H1 (cell line): ENCODE results near the gene LDLRAD3. TPM values are rescaled to one million over a fixed set of nuclear protein-coding genes. Genes with fewer than 3 reads are reported as not detected.

Experiments used
- EGR1 ChIP-seq: IDR thresholded peaks from 2 replicates; pipeline ENCODE4 v1.6.1; 2011; ENCODE audit warnings: low read depth, low read length, borderline replicate concordance
- FOSL1 ChIP-seq: IDR thresholded peaks from 2 replicates; pipeline ENCODE4 v1.6.1; 2011; ENCODE audit warnings: mild to moderate bottlenecking, low read depth, low read length, moderate library complexity; ENCODE audit not compliant: insufficient read depth
- KDM5A ChIP-seq: fragments of 200-600 bp; IDR thresholded peaks from 2 replicates; pipeline ENCODE4 v1.7.1; 2012; ENCODE audit warnings: mild to moderate bottlenecking, low read length, inconsistent platforms, mixed read lengths
- MAFK ChIP-seq: IDR thresholded peaks from 2 replicates; pipeline ENCODE4 v1.6.1; 2012; ENCODE audit warnings: low read depth, mild to moderate bottlenecking, improper control_type of control experiment, low read length
- NRF1 ChIP-seq: IDR thresholded peaks from 2 replicates; pipeline ENCODE4 v1.6.1; 2011; ENCODE audit warnings: mild to moderate bottlenecking, low read depth, low read length, improper control_type of control experiment
- RAD21 ChIP-seq, 2 experiments: IDR thresholded peaks in 1 of 2; conservative IDR thresholded peaks in 1 of 2; 2 replicates each; pipeline ENCODE4 v1.6.1; 2011; ENCODE audit warnings: low read depth in 2 of 2, low read length in 2 of 2, improper control_type of control experiment in 1 of 2, inconsistent platforms in 1 of 2, mild to moderate bottlenecking in 1 of 2, moderate library complexity in 1 of 2
- RNF2 ChIP-seq: fragments of 200-900, 300-1000 bp; sonication (generic); IDR thresholded peaks from 2 replicates; pipeline ENCODE4 v1.7.1; 2016; ENCODE audit warnings: borderline replicate concordance, low read depth, mild to moderate bottlenecking, antibody characterized with exemption, low read length; ENCODE audit not compliant: poor library complexity, severe bottlenecking; ENCODE audit errors: missing control alignments
- SP2 ChIP-seq: IDR thresholded peaks from 2 replicates; pipeline ENCODE4 v1.6.1; 2012; ENCODE audit warnings: mild to moderate bottlenecking, low read length, inconsistent platforms
- SUZ12 ChIP-seq: fragments of 200-600 bp; sonication (generic); IDR thresholded peaks from 2 replicates; pipeline ENCODE4 v1.6.1; 2012; ENCODE audit warnings: mild to moderate bottlenecking, inconsistent platforms, low read length, moderate library complexity, mixed read lengths
- TAF7 ChIP-seq: optimal IDR thresholded peaks from 2 replicates; pipeline ENCODE3; 2011; ENCODE audit warnings: low read depth, mild to moderate bottlenecking, inconsistent platforms, low read length, moderate library complexity, borderline replicate concordance
- TEAD4 ChIP-seq: IDR thresholded peaks from 2 replicates; pipeline ENCODE4 v1.6.1; 2012; ENCODE audit warnings: low read depth, low read length, inconsistent platforms, mixed read lengths
- polyA plus RNA-seq, 7 experiments: library from polyadenylated mRNA; depleted of rRNA in 3 of 7; stranded (reverse) in 5 of 7; unstranded in 2 of 7; fragments of >200 nt in 5 of 7; fragments of 200-250 nt in 2 of 7; gene quantifications; 1 replicate in 5 of 7; 2 replicates in 1 of 7; 4 replicates in 1 of 7; pipeline versions ENCODE4 v1.2.1 to v1.2.3, GENCODE V29; 2011 to 2013; ENCODE audit warnings: missing spikeins in 2 of 7, mixed read lengths in 2 of 7
- total RNA-seq: library from RNA; stranded (reverse); fragmentation: NEBNext Ultra II Directional; extraction: Animal tissue kit (Norgen Biotek cat#: 25700); gene quantifications from 2 replicates; pipeline ENCODE4 v1.2.1, GENCODE V29; 2021
- TF ChIP-seq, protein P1 (sequence below): fragments of 300-600 bp; sonication (generic); IDR thresholded peaks from 2 replicates; pipeline ENCODE4 v1.7.1; 2012; ENCODE audit warnings: low read length, moderate library complexity, mild to moderate bottlenecking, inconsistent platforms; ENCODE audit not compliant: insufficient replicate concordance

The LDLRAD3 gene
- total and polyA plus RNA-seq, 2 of the 8 experiments (the other 6 are each of a cell fraction or from before 2014, with no cell fraction given): 18.6 to 22.8 TPM

DNA sequence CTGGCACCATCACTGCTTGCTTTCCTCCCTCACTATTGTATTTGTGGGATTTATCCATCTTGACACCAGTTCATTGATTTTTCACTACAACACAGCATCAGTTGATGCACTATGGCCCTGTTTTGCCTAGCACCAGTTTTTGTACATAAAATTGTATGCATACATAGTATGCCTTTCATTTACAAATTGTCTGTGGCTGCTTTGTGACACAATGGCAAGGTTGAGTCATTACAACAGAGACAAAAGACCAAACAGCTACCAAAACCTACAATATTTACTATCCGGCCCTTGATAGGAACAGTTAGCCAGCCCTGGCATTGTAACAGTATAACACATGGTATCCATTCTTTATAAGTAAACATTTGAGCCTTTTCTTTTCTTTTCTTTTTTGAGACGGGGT, 150.3 kb downstream of the LDLRAD3 start (continued):
- TF ChIP-seq, protein P1, sequence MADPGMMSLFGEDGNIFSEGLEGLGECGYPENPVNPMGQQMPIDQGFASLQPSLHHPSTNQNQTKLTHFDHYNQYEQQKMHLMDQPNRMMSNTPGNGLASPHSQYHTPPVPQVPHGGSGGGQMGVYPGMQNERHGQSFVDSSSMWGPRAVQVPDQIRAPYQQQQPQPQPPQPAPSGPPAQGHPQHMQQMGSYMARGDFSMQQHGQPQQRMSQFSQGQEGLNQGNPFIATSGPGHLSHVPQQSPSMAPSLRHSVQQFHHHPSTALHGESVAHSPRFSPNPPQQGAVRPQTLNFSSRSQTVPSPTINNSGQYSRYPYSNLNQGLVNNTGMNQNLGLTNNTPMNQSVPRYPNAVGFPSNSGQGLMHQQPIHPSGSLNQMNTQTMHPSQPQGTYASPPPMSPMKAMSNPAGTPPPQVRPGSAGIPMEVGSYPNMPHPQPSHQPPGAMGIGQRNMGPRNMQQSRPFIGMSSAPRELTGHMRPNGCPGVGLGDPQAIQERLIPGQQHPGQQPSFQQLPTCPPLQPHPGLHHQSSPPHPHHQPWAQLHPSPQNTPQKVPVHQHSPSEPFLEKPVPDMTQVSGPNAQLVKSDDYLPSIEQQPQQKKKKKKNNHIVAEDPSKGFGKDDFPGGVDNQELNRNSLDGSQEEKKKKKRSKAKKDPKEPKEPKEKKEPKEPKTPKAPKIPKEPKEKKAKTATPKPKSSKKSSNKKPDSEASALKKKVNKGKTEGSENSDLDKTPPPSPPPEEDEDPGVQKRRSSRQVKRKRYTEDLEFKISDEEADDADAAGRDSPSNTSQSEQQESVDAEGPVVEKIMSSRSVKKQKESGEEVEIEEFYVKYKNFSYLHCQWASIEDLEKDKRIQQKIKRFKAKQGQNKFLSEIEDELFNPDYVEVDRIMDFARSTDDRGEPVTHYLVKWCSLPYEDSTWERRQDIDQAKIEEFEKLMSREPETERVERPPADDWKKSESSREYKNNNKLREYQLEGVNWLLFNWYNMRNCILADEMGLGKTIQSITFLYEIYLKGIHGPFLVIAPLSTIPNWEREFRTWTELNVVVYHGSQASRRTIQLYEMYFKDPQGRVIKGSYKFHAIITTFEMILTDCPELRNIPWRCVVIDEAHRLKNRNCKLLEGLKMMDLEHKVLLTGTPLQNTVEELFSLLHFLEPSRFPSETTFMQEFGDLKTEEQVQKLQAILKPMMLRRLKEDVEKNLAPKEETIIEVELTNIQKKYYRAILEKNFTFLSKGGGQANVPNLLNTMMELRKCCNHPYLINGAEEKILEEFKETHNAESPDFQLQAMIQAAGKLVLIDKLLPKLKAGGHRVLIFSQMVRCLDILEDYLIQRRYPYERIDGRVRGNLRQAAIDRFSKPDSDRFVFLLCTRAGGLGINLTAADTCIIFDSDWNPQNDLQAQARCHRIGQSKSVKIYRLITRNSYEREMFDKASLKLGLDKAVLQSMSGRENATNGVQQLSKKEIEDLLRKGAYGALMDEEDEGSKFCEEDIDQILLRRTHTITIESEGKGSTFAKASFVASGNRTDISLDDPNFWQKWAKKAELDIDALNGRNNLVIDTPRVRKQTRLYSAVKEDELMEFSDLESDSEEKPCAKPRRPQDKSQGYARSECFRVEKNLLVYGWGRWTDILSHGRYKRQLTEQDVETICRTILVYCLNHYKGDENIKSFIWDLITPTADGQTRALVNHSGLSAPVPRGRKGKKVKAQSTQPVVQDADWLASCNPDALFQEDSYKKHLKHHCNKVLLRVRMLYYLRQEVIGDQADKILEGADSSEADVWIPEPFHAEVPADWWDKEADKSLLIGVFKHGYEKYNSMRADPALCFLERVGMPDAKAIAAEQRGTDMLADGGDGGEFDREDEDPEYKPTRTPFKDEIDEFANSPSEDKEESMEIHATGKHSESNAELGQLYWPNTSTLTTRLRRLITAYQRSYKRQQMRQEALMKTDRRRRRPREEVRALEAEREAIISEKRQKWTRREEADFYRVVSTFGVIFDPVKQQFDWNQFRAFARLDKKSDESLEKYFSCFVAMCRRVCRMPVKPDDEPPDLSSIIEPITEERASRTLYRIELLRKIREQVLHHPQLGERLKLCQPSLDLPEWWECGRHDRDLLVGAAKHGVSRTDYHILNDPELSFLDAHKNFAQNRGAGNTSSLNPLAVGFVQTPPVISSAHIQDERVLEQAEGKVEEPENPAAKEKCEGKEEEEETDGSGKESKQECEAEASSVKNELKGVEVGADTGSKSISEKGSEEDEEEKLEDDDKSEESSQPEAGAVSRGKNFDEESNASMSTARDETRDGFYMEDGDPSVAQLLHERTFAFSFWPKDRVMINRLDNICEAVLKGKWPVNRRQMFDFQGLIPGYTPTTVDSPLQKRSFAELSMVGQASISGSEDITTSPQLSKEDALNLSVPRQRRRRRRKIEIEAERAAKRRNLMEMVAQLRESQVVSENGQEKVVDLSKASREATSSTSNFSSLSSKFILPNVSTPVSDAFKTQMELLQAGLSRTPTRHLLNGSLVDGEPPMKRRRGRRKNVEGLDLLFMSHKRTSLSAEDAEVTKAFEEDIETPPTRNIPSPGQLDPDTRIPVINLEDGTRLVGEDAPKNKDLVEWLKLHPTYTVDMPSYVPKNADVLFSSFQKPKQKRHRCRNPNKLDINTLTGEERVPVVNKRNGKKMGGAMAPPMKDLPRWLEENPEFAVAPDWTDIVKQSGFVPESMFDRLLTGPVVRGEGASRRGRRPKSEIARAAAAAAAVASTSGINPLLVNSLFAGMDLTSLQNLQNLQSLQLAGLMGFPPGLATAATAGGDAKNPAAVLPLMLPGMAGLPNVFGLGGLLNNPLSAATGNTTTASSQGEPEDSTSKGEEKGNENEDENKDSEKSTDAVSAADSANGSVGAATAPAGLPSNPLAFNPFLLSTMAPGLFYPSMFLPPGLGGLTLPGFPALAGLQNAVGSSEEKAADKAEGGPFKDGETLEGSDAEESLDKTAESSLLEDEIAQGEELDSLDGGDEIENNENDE: no peak
- no peak for TF ChIP-seq SUZ12
- TF ChIP-seq KDM5A: no peak
- no peak for TF ChIP-seq NRF1
- TF ChIP-seq FOSL1: no peak
- no peak for TF ChIP-seq RAD21 (IDR thresholded peaks at IDR 0.05 in 1 of 2, conservative IDR thresholded peaks at IDR 0.05 in 1 of 2; ENCODE audit: low read depth in 2 of 2, low read length in 2 of 2)
- no peak for TF ChIP-seq TEAD4
- no peak for TF ChIP-seq SP2
- no peak for TF ChIP-seq EGR1
- TF ChIP-seq RNF2: no peak
- no peak for TF ChIP-seq MAFK
- no peak for TF ChIP-seq TAF7
